GM18511 (cell line): ENCODE results near the gene RBBP8NL.

Experiments used
- ATAC-seq: cut with Tn5 transposase; IDR thresholded peaks from one replicate; pipeline ENCODE4 v1.9.1; 2021; ENCODE audit warnings: mild to moderate bottlenecking, moderate library complexity; ENCODE audit not compliant: unreplicated experiment

The RBBP8NL gene

DNA sequence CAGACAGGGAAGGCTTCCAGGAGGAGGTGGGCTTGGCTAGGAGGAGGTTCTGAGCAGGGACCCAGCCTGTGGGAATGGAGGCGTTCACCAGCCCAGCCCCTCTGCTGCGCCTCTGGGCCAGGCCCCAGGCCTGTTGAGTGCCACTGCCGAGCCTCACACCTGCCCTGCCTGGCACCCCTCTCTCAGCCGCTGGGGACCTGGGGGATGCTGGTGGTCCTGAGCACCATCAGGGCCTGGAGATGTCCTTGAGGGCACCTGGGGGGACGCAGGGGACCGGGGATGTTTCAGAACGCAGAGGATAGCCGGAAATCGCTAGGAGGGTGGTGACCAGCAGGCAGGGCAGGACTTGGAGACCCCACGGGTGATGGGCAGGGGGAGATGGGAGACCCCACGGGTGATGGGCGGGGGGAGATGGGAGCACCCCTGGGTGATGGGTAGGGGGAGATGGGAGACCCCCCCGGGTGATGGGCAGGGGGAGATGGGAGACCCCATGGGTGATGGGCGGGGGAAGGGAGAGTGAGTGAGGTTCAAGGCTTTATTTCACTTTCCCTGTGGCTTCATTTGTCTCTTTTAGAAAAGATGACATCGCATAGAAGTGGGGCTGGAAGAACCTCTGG, 35.7 kb upstream of the RBBP8NL start:
- no peak for ATAC-seq

DNA sequence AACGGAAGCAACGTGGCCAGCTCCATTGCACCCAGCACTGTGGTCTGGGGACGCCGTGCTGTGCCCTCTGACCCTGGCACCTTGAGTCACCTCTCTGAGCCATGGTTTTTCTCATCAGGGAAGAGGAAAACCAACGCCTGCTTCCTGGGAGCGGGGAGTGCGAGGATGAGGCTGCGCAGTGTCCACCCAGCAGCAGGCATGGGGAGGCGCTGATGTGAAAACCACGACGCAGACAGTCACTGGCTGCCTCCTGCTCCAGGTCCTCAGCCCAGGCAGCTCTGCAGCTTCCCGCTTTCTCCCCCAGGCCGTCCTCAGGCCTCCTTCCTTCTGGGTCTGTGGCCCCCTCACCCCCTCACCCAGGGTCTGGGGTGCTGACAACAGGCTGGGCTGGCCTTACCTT, 34.5 kb upstream of the RBBP8NL start:
- ATAC-seq: no peak

DNA sequence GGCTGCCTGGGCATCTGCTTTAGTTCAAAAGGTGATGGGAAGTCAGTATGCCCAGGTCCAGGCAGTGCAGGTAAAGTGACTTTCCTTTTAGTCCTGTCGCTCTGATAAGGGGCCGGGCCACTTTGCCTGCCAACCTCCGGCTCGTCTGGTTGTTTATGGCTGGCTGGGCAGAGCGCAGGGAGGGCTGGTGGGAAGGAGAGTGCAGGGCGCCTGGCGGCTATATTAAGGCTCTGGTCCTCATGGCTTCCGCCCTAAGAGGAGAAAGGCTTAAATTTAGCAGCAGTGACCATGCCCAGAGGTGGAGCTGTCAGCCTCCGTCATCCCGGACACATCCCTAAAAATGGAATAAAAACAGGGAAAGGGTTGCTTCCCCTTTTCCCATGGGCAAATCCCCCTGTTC, 33.8 kb upstream of the RBBP8NL start:
- ATAC-seq: no peak

DNA sequence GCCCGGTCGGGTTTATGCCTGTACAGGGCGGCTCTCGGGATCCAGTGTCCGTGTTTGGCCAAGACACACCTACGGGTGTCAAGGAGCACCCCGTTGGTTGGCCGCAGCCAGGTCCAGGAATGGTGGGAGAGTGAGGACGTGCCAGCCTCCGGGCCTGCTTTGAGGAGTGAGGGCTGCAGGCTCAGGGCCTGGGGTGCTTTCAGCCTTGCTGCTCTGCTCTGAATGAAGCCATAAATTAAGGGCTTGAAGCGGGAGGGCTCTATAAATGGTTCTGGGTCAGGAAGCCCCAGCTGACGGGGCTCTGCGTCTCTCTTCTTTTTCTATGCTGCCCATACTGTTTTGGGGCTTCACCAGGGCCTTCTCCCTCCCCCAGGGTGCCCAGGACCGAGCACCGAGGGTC, 33.3 kb upstream of the RBBP8NL start:
- no peak for ATAC-seq

DNA sequence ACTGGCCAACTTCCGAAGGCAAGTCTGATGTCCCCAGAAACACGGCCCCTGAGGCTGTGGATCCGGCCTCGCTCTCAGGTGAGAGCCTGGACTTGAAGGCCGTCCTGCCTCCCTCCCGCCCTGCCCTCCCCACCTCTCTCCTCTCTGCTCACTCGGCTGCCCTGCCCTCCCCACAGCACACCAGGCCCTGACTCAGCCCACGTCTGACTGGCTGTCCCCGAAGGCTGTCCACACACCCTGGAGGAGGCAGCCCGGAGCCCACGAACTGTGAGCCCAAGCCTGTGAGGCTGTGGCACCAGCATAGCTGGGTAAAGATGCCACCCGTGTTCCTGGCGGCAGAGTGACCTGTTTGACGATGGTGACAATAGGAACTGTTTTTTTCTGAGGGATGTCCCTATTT, 32.1 kb upstream of the RBBP8NL start:
- ATAC-seq: no peak

DNA sequence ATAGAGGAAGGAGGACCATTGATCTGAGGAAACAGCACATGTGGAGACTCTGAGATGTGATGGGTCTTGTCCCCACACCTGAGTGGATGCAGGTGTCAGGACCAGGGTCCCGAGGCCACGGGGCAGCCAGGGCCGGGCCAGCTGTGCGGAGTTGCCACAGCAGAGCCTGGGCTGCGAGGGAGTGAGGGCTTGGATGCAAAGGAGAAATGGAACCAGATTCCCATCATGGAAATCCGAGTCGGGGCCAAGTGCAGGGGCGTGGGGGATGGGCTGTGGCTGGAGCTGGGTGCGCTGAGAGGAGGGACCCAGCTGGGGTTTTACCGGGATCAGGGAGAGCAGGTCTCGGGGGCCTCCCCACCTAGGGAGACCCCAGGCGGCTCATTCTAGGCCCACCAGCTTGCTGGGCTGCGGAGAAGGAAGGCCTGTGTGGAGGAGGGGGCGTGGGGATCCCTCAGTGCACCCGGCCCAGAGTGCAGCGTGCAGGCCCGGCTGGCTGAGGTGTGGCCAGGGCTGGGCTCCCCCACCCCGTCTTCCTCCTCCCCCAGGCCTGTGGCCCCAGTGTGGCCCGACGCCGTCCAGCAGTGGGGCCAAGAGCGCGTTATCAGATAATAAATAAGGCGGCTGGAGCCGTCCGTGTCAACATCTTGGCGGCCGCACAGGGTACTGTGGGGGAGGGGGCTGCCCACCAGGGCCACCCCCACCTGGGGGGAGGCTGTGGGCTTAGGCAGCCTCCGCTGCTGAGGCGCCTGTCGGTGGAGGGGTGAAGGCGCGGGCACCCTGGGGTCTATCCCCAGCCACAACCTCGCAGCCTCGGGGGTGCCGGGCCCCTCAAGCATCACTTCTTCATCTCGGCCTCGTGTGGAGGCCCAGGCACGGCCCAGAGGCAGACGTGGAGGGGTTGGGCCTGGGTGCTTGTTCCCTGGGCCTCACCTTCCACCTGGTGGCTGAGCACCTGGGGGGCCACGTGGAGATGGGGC, 31.2 kb upstream of the RBBP8NL start:
- ATAC-seq: no peak

DNA sequence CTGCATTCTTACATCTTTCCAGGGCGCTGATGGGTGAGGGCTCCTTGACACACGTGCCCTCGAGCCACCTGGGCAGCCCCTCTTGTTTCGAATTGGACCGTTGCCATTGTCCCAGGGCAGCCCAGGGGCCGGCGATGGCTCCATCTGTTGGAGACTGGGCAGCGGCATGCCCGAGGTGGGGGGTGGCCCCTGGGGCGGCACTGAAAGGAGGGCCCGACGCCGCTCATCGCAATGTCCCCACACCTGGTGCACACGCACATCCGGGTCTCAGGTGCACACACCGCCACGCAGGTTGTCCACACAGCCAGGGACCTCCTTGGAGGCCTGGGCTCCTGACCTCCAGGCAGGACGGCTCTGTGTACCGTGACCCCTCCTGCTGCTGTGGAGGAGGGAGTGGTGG, 30.5 kb upstream of the RBBP8NL start:
- ATAC-seq: no peak

DNA sequence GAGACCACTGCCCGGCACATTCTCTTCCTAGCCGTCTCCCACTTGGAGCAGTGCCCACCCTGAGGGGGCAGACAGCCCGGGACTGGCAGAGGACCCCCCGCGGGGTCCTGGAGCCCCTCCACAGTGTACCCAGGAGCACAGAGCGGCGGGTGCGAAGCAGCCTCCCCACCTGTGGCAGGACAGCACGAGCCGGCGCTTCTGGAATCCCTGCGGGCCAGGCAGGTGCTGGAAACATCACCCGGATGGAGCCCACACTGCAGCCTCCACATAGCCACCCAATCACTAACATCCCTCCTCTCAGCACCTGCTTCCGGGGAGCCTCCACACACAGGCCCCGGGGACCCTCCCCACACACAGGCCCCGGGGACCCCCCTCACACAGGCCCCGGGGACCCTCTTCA, 29.8 kb upstream of the RBBP8NL start:
- ATAC-seq: no peak

DNA sequence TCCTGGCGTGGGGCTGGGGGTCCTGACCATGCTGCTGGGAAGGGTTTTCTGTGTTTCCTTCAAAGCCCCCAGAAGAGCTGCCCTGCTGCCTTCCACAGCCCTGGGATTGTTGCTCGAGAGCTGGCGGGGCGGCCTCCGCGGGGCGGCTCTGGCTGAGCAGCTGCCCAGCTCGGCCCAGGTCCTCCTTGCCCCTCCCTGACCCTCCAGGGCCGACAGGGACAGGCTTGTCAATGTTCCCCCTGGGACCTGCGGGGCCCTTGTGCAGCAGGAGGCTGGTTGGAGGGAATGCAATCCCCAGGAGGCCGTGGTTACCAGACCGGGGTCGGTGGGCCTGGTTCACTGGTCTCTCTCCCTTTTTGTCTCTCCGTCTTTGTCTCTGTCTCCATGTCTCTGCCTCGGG, 28.6 kb upstream of the RBBP8NL start:
- no peak for ATAC-seq

DNA sequence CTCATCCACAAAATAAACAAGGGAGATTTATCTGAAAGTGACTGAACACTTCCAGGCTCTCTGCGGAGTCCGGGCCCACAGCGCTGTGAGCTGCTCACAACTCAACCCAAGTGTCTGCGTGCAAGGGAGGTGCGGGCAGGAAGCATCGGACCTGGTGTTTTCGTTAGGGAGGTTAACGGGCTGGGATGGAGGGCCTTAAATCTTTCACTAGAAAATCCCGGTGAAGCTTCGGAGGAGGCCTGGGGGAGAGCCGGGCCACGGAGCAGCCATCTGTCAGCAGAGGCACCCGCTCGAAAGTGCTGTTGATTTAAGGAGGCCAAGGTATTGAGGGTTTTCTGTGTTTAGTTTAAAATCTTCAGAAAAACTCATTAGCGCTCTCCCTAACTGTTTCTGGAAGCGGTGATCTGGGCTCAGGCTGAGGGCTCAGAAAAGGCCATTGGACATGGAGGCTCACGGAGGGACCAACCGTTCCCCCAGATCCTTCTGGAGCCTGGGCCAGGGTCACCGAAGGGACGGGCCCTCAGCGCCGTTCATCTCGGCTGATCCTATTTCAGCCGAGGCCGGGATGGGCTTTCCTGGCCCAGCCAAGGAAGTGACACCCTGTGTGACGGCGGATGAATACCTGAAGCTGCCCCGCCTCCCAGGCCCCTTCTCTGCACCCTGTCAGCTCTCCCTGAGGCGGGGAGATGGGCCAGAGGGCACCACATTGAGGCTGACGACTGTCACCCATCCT, 27.7 kb upstream of the RBBP8NL start:
- no peak for ATAC-seq

DNA sequence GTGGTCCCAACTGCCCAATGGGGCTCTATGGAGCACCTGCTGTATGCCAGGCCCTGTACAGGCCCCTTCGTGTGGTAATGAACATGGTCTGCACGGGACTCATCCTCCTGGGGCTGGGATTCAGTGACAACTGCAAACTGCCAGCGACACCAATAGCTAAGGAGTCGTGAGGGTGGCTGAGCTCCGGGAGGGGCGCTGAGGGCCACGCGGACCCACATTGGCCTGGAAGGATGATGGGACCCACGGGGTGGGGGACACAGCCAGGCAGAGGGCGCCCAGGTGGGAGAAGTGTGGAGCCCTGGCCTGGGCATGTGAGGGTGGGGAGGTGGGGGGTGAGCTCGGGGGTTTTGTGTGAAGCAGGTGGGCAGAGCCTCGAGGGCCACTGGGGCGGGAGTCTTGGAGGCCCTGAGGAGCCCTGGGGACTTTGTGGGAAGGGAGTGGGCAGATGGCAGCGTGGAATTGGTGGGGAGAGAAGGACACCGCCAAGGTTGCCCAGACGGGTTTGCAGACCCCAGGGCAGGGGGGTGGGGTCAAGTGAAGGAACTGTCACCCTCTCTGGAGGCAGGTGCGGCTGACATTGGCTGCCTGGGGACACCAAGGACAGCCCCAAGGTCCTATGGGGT, 26.0 kb upstream of the RBBP8NL start:
- ATAC-seq: no peak

DNA sequence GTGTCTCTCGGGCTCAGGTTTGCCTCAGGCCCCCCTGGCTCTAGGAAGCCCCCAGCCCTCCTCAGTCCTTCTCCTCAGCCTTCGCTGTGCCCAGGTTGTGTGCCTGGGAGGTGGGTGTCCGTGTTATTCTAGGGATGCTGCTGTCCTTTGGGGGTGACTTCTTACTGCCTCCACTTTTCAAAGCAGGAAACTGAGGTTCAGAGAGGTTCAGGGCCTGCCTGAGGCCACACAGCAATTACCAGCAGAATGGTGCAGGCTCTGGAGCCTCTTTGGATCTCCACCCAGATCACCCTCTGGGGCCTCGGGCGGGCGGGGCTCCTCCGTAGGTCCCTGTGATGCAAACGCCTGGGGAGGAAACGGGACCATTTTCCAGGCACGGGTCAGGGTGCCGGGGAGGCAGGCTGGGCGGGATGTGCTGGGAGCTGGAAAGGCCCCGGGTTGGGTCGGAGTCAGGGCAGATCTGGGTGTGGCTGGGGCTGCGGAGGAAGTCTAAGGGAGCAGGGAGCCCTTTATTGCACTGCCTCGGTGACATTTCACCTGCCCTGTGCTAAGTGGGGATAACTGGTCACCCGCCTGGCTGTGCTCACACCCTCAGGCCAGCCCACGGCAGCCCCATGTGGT, 25.2 kb upstream of the RBBP8NL start:
- no peak for ATAC-seq

DNA sequence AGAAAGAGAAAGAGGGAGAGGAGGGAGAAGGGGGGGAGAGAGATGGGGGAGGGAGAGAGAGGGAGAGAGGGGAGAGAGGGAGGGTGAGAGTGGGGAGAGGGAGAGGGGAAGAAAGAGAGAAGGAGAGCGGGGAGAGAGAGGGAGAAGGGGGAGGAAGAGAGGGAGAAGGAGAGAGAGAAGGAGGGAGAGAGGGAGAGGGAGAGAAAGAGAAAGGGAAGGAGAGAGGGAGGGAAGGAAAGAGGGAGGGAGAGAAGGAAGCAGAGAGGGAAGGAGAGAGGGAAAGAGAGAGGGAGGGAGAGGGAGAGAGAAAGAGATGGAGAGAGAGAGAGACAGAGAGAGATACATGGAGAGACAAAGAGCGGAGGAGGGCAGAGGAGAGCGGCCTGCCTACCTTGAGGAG, 24.6 kb upstream of the RBBP8NL start:
- ATAC-seq: no peak

DNA sequence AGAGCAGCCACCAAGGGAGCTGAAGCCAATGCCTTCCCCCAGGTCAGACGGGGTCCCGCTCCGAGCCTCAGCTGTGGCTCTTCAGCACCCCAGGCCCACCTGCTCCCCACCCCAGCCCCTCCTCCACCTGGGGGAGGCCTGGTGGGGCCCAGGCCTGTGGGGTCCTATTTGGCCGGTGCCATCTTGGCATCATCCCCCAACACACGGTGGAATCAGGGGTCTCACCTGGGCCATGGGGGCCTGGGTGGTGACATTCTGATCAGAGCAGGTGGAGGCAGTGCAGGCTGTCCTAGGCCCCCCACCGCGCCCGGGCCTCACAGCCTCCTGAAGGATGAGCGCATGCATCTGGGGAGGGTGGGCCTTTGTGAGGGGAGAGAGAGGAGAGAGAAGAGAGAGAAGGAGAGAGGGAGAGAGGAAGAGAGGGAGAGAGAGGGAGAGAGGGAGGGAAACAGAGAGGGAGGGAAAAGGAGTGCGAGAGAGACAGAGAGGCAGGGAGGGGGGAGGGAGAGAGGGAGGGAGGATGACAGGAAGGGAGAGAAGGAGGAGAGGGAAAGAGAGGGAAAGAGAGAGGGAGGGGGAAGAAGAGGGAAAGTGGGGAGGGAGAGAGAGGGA, 23.9 kb upstream of the RBBP8NL start:
- ATAC-seq: no peak

DNA sequence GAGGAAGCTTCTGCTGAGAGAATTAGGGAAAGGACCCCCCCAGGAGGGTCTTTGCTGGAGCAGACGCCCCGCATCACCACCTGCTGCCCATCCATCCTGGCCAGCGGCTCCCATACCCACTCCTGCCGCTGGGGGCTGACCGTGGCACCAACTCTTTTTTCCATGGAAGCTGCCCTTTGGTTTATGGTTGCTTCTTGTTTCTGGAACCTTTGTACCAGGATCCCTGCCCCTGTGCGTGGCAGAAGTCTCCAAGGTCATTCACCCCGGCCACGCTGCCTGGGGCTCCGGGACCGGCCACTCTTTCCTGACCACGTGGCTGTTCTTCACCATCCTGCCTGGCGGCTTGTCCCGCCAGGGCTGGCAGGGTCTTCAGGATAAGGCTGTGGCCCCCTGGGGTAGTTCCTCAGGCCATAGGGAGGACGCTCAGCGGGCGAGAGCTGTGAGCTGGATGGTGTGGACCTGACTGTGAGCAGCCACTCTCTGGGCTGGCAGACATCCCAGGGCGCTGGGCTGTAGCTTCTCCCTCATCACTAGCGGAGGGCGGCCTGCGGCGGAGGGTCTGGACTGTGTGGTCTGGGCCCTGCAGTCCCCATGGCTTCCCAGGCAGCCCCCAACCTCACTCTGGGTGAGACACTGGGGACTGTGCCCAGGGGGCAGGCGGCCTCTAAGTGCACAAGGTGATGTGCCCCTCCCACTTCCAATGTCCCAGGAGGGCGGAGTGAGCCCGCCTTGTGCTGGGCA, 22.8 kb upstream of the RBBP8NL start:
- no peak for ATAC-seq

DNA sequence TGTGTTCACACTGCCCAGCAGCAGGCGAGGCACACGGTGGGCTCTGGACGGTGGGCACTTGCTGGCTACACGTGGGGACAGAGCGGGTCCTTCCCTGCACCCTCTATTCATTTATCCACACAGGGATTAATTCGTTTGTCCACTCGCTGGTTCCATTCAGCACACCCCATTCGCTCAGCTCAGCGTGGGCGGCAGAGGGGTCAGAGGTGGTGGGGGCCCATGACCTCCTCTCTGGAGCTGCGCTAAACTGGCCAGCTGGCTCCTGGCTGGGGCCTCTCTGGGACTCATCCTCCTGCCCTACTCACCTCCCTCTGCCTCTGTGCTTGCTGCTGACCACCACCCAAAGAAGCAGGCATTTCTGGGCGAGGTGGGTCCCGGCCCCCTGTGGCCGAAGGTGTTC, 21.4 kb upstream of the RBBP8NL start:
- no peak for ATAC-seq

DNA sequence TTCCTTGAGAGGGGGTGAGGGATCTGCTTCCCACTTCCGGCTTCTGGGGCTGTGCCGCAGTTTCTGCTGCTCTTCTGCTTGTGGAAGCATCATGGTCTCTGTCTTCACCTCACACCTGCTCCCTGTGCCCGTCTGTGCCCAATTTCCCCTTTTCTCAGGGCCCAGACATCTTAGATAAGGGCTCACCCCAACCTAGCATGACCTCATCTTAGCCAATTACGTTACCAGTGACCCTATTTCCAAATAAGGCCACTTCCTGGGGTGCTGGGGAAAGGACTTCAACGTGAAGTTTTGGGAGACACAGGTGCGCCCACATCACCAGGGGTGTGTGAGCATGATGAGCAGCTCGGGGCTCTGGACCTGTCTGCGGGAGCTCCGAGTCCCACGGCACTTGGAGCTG, 20.7 kb upstream of the RBBP8NL start:
- no peak for ATAC-seq

DNA sequence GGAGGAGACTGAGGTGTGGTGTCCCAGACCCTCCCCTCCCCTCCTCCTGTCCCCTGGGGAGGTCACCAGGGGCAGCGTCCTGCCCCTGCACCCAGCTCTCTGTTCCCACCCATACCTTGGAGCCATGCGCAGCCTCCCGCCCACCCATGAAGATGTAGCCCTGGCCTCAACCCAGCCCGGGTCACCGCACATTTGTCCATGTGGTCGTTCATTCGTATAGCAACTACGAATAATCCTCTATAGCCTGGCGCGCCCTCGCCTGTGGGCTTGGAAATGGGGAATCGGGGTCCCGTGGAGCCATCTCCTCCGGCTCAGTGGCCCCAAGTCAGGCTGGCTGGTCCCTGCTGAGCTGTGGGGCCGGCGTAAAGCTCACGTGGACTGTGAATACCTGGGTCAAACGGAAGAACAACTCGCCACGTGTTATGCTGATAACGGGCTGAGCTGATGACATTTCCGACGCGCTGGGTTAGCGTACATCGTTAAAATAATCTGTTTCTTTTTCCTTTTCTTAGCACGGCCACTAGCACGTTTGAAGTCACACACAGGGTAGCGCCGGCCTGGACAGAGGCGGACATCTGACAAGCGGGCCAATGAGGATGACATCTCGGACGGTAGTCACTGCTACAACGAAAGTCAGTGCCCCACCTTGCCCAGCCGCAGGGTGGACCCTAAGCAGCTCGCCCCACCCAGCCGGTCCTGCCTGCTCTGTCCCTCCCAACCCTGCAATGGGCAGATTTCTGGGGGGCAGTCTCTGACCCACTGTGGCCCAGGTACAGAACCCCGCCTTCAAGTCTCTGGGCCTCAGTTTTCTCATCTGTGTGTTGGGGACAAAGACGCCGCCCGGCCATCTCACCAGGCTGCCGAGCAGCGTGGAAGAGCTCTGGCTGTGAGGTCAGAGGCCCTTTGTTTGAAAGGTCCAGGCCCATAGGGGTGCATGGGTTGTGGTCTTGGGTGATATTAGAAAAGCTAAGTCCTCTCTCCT, 19.8 kb upstream of the RBBP8NL start:
- ATAC-seq: no peak

DNA sequence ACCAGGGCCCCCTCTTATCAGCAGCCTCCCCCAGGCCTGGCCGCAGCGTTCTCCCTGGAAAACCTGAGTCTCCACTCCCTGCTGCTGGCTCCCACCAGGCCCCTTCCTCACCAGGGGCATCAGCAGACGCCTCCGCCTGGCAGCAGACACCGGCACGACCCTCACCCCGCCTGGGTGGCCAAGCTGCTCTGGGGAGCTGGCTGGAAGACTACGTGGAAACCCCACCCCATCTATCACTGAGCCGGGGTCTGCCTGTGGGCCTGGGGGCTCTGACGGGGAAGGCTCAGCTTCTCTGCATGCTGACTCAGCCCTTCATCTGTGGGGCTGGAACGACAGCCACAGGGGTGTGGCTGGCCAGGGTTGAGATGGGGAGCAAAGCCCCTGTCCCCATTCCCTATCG, 19.1 kb upstream of the RBBP8NL start:
- ATAC-seq: no peak
